Uterus (tissue), 4 donors: ENCODE data around the gene TRIM44. TPM values are rescaled to one million over a fixed set of nuclear protein-coding genes. Genes with fewer than 3 reads are reported as not detected.
"Not testable (repeated sequence)": the region's sequence is repeated elsewhere in the genome, so short reads cannot be mapped to it uniquely, and the experiment has no call there.

ENCODE experiments used
- DNase-seq, 2 donors: peaks; one replicate each; pipeline ENCODE4 v3.0.0-alpha.2; 2019 to 2020
- H3K27ac ChIP-seq, 2 donors: fragments of 200-600 bp; sonication (generic); 1 replicate in 1 of 2; 2 replicates in 1 of 2; pipeline ENCODE4 v1.5.1; 2016 to 2018
- H3K27me3 ChIP-seq, 2 donors: fragments of 200-600 bp; sonication (generic); one replicate each; pipeline ENCODE4 v1.5.1; 2018 to 2019; ENCODE audit warnings: control low read depth in 1 of 2
- H3K36me3 ChIP-seq, 2 donors: fragments of 200-600 bp; sonication (generic); one replicate each; pipeline ENCODE4 v1.5.1; 2019; ENCODE audit warnings: control low read depth in 1 of 2
- H3K4me1 ChIP-seq, 2 donors: fragments of 200-600 bp; sonication (generic); one replicate each; pipeline ENCODE4 v1.5.1; 2018 to 2019; ENCODE audit warnings: control low read depth in 1 of 2
- H3K4me3 ChIP-seq, 2 donors: fragments of 200-600 bp; sonication (generic); 1 replicate in 1 of 2; 2 replicates in 1 of 2; pipeline ENCODE4 v1.5.1; 2018 to 2019; ENCODE audit warnings: mild to moderate bottlenecking in 1 of 2
- H3K9me3 ChIP-seq, 2 donors: fragments of 200-600 bp; sonication (generic); one replicate each; pipeline ENCODE4 v1.5.1; 2019; ENCODE audit warnings: control low read depth in 1 of 2
- CTCF ChIP-seq, 4 experiments: fragments of 200-600 bp in 2 of 4; fragments of 450-650 bp in 2 of 4; sonication (generic) in 2 of 4; IDR thresholded peaks; one replicate each; pipeline ENCODE4 v1.5.1; 2016 to 2019; ENCODE audit warnings: antibody characterized with exemption in 4 of 4, mild to moderate bottlenecking in 2 of 4, moderate library complexity in 1 of 4
- POLR2A ChIP-seq, 2 donors: fragments of 450-650 bp; IDR thresholded peaks; one replicate each; pipeline ENCODE4 v1.6.1; 2016; ENCODE audit warnings: antibody characterized with exemption in 2 of 2, mild to moderate bottlenecking in 1 of 2, moderate library complexity in 1 of 2
- intact Hi-C: fragments of 100-400 bp; cut with DNase I; formaldehyde crosslinking; loops from one replicate; pipeline ENCODE4 v1.15.1; 2023; ENCODE audit warnings: low total_unique reads
- total RNA-seq, 4 donors: library from RNA; depleted of rRNA in 3 of 4; stranded (reverse); fragments of >200 nt in 3 of 4; gene quantifications; one replicate each; pipeline versions ENCODE4 v1.1.0 to v1.2.4, GENCODE V29; 2014 to 2023
- donor health status: DM: yes; HTN: yes; CAD: no.

The TRIM44 gene
- total RNA-seq, 4 donors from 2014 or later: 16.1 to 65.3 (median 40.4) TPM

- intact Hi-C loops: no loop called here
- no peak for TF ChIP-seq CTCF (IDR thresholded peaks at IDR 0.05)
- TF ChIP-seq POLR2A (IDR thresholded peaks at IDR 0.05): no peak
- no peak for DNase-seq
- Histone ChIP-seq H3K27me3 (no peaks in the 10 kb centered on the region), H3K9me3 (no peaks in the 10 kb centered on the region), H3K4me3 (no peak overlapping the region), H3K27ac (no peak overlapping the region), H3K4me1 (peaks cover 0 to 4% of the 10 kb centered on the region in 2 donors), H3K36me3 (no peaks in the 10 kb centered on the region)
Measured at GRCh38 chr11:35826006-35826405, 163.4 kb downstream of the TRIM44 start.

GRCh38 chr11:35826949-35827348 is 164.4 kb downstream of the TRIM44 start:
- H3K9me3 ChIP-seq: no peaks in the 10 kb centered on the region
- H3K36me3 ChIP-seq: no peaks in the 10 kb centered on the region
- no peak overlapping the region for H3K4me3 ChIP-seq
- no peak overlapping the region for H3K27ac ChIP-seq
- no peak for DNase-seq
- TF ChIP-seq POLR2A (IDR thresholded peaks at IDR 0.05): no peak
- TF ChIP-seq CTCF (IDR thresholded peaks at IDR 0.05): no peak
- H3K27me3 ChIP-seq: no peaks in the 10 kb centered on the region
- H3K4me1 ChIP-seq: peaks cover 0 to 4% of the 10 kb centered on the region in 2 donors
- intact Hi-C loops: no loop called here

- Histone ChIP-seq H3K27me3 (no peaks in the 10 kb centered on the region), H3K36me3 (no peaks in the 10 kb centered on the region), H3K4me3 (no peak overlapping the region), H3K4me1 (no peaks in the 10 kb centered on the region), H3K9me3 (no peaks in the 10 kb centered on the region), H3K27ac (no peak overlapping the region)
- no peak for TF ChIP-seq CTCF (IDR thresholded peaks at IDR 0.05)
- TF ChIP-seq POLR2A (IDR thresholded peaks at IDR 0.05): no peak
- intact Hi-C loops: no loop called here
- no peak for DNase-seq
Measured at GRCh38 chr11:35836205-35836604, 173.6 kb downstream of the TRIM44 start.

- H3K36me3 ChIP-seq: no peaks in the 10 kb centered on the region
- H3K4me1 ChIP-seq: no peaks in the 10 kb centered on the region
- H3K9me3 ChIP-seq: no peaks in the 10 kb centered on the region
- DNase-seq: no peak
- H3K27me3 ChIP-seq: no peaks in the 10 kb centered on the region
- TF ChIP-seq POLR2A (IDR thresholded peaks at IDR 0.05) (no peak), CTCF (IDR thresholded peaks at IDR 0.05) (no peak)
- intact Hi-C loops: no loop called here
- H3K4me3 ChIP-seq: no peak overlapping the region
- no peak overlapping the region for H3K27ac ChIP-seq
Measured at GRCh38 chr11:35838071-35838470, 175.5 kb downstream of the TRIM44 start.

GRCh38 chr11:35838697-35839367 is 176.3 kb downstream of the TRIM44 start:
- H3K4me3 ChIP-seq, DNase-seq, H3K9me3 ChIP-seq, intact Hi-C loops, H3K4me1 ChIP-seq, H3K27ac ChIP-seq, H3K27me3 ChIP-seq, H3K36me3 ChIP-seq: not testable (repeated sequence)
